ENCODE measurements around the gene IQSEC1.

The IQSEC1 gene

GRCh38 chr3:12909710-12910109 is 163.5 kb downstream of the IQSEC1 start:
- Histone ChIP-seq H3K4me1 (ENCODE audit: control insufficient read depth in 1 of 2, insufficient read depth in 2 of 2, low read length in 2 of 2) (no peaks in the 10 kb centered on the region), H3K9ac (ENCODE audit: low read depth in 1 of 2, low read length in 2 of 2) (no peak overlapping the region), H3K4me3 (ENCODE audit: low read depth in 1 of 2, low read length in 2 of 2) (no peak overlapping the region), H3K9me3 (ENCODE audit: control insufficient read depth in 1 of 2, low read length in 2 of 2) (no peaks in the 10 kb centered on the region), H3K27ac (ENCODE audit: low read depth, low read length) (no peak overlapping the region), H3K36me3 (ENCODE audit: control insufficient read depth in 1 of 2, insufficient read depth in 2 of 2, low read length in 2 of 2) (peaks cover 46 to 76% of the 10 kb centered on the region in 2 donors), H3K27me3 (ENCODE audit: control insufficient read depth in 1 of 2, insufficient read depth in 2 of 2, low read length in 2 of 2) (no peaks in the 10 kb centered on the region)

GRCh38 chr3:12908859-12909258 is 164.4 kb downstream of the IQSEC1 start:
- H3K4me1 ChIP-seq (ENCODE audit: control insufficient read depth in 1 of 2, insufficient read depth in 2 of 2, low read length in 2 of 2), result no peaks in the 10 kb centered on the region
- H3K4me3 ChIP-seq (ENCODE audit: low read depth in 1 of 2, low read length in 2 of 2), result no peak overlapping the region
- H3K9ac ChIP-seq (ENCODE audit: low read depth in 1 of 2, low read length in 2 of 2), result no peak overlapping the region
- peaks cover 46 to 82% of the 10 kb centered on the region in 2 donors for H3K36me3 ChIP-seq (ENCODE audit: control insufficient read depth in 1 of 2, insufficient read depth in 2 of 2, low read length in 2 of 2)
- no peaks in the 10 kb centered on the region for H3K27me3 ChIP-seq (ENCODE audit: control insufficient read depth in 1 of 2, insufficient read depth in 2 of 2, low read length in 2 of 2)
- no peak overlapping the region for H3K27ac ChIP-seq (ENCODE audit: low read depth, low read length)
- no peaks in the 10 kb centered on the region for H3K9me3 ChIP-seq (ENCODE audit: control insufficient read depth in 1 of 2, low read length in 2 of 2)

- no peaks in the 10 kb centered on the region for H3K27me3 ChIP-seq (ENCODE audit: control insufficient read depth in 1 of 2, insufficient read depth in 2 of 2, low read length in 2 of 2)
- H3K4me1 ChIP-seq (ENCODE audit: control insufficient read depth in 1 of 2, insufficient read depth in 2 of 2, low read length in 2 of 2), result no peaks in the 10 kb centered on the region
- H3K27ac ChIP-seq (ENCODE audit: low read depth, low read length), result no peak overlapping the region
- no peak overlapping the region for H3K4me3 ChIP-seq (ENCODE audit: low read depth in 1 of 2, low read length in 2 of 2)
- H3K36me3 ChIP-seq (ENCODE audit: control insufficient read depth in 1 of 2, insufficient read depth in 2 of 2, low read length in 2 of 2), result peaks cover 46 to 83% of the 10 kb centered on the region in 2 donors
- H3K9me3 ChIP-seq (ENCODE audit: control insufficient read depth in 1 of 2, low read length in 2 of 2), result no peaks in the 10 kb centered on the region
- no peak overlapping the region for H3K9ac ChIP-seq (ENCODE audit: low read depth in 1 of 2, low read length in 2 of 2)
These were observed 165.0 kb downstream of the IQSEC1 start for GRCh38 chr3:12908136-12908730.

- no peak overlapping the region for H3K4me3 ChIP-seq (ENCODE audit: low read depth in 1 of 2, low read length in 2 of 2)
- no peaks in the 10 kb centered on the region for H3K4me1 ChIP-seq (ENCODE audit: control insufficient read depth in 1 of 2, insufficient read depth in 2 of 2, low read length in 2 of 2)
- no peaks in the 10 kb centered on the region for H3K9me3 ChIP-seq (ENCODE audit: control insufficient read depth in 1 of 2, low read length in 2 of 2)
- peaks cover 46 to 78% of the 10 kb centered on the region in 2 donors for H3K36me3 ChIP-seq (ENCODE audit: control insufficient read depth in 1 of 2, insufficient read depth in 2 of 2, low read length in 2 of 2)
- H3K9ac ChIP-seq (ENCODE audit: low read depth in 1 of 2, low read length in 2 of 2), result no peak overlapping the region
- no peak overlapping the region for H3K27ac ChIP-seq (ENCODE audit: low read depth, low read length)
- no peaks in the 10 kb centered on the region for H3K27me3 ChIP-seq (ENCODE audit: control insufficient read depth in 1 of 2, insufficient read depth in 2 of 2, low read length in 2 of 2)
These were observed 165.5 kb downstream of the IQSEC1 start for GRCh38 chr3:12907729-12908128.

- Histone ChIP-seq H3K27me3 (ENCODE audit: control insufficient read depth in 1 of 2, insufficient read depth in 2 of 2, low read length in 2 of 2) (no peaks in the 10 kb centered on the region), H3K4me1 (ENCODE audit: control insufficient read depth in 1 of 2, insufficient read depth in 2 of 2, low read length in 2 of 2) (no peaks in the 10 kb centered on the region), H3K27ac (ENCODE audit: low read depth, low read length) (no peak overlapping the region), H3K9ac (ENCODE audit: low read depth in 1 of 2, low read length in 2 of 2) (no peak overlapping the region), H3K36me3 (ENCODE audit: control insufficient read depth in 1 of 2, insufficient read depth in 2 of 2, low read length in 2 of 2) (peaks cover 46 to 77% of the 10 kb centered on the region in 2 donors), H3K9me3 (ENCODE audit: control insufficient read depth in 1 of 2, low read length in 2 of 2) (no peaks in the 10 kb centered on the region), H3K4me3 (ENCODE audit: low read depth in 1 of 2, low read length in 2 of 2) (no peak overlapping the region)
These were observed 165.9 kb downstream of the IQSEC1 start for GRCh38 chr3:12907296-12907695.

- Histone ChIP-seq H3K4me1 (ENCODE audit: control insufficient read depth in 1 of 2, insufficient read depth in 2 of 2, low read length in 2 of 2) (no peaks in the 10 kb centered on the region), H3K27ac (ENCODE audit: low read depth, low read length) (no peak overlapping the region), H3K27me3 (ENCODE audit: control insufficient read depth in 1 of 2, insufficient read depth in 2 of 2, low read length in 2 of 2) (no peaks in the 10 kb centered on the region), H3K4me3 (ENCODE audit: low read depth in 1 of 2, low read length in 2 of 2) (no peak overlapping the region), H3K9ac (ENCODE audit: low read depth in 1 of 2, low read length in 2 of 2) (no peak overlapping the region), H3K36me3 (ENCODE audit: control insufficient read depth in 1 of 2, insufficient read depth in 2 of 2, low read length in 2 of 2) (peaks cover 42 to 73% of the 10 kb centered on the region in 2 donors), H3K9me3 (ENCODE audit: control insufficient read depth in 1 of 2, low read length in 2 of 2) (no peaks in the 10 kb centered on the region)
These were observed 166.3 kb downstream of the IQSEC1 start for GRCh38 chr3:12906916-12907290.

GRCh38 chr3:12906141-12906915 is 166.9 kb downstream of the IQSEC1 start:
- Histone ChIP-seq H3K27me3 (ENCODE audit: control insufficient read depth in 1 of 2, insufficient read depth in 2 of 2, low read length in 2 of 2) (no peaks in the 10 kb centered on the region), H3K4me1 (ENCODE audit: control insufficient read depth in 1 of 2, insufficient read depth in 2 of 2, low read length in 2 of 2) (no peaks in the 10 kb centered on the region), H3K36me3 (ENCODE audit: control insufficient read depth in 1 of 2, insufficient read depth in 2 of 2, low read length in 2 of 2) (peaks cover 36 to 67% of the 10 kb centered on the region in 2 donors), H3K9me3 (ENCODE audit: control insufficient read depth in 1 of 2, low read length in 2 of 2) (no peaks in the 10 kb centered on the region), H3K9ac (ENCODE audit: low read depth in 1 of 2, low read length in 2 of 2) (no peak overlapping the region), H3K4me3 (ENCODE audit: low read depth in 1 of 2, low read length in 2 of 2) (no peak overlapping the region), H3K27ac (ENCODE audit: low read depth, low read length) (no peak overlapping the region)

- no peak overlapping the region for H3K9ac ChIP-seq (ENCODE audit: low read depth in 1 of 2, low read length in 2 of 2)
- peaks cover 35 to 63% of the 10 kb centered on the region in 2 donors for H3K36me3 ChIP-seq (ENCODE audit: control insufficient read depth in 1 of 2, insufficient read depth in 2 of 2, low read length in 2 of 2)
- H3K9me3 ChIP-seq (ENCODE audit: control insufficient read depth in 1 of 2, low read length in 2 of 2), result no peaks in the 10 kb centered on the region
- no peak overlapping the region for H3K4me3 ChIP-seq (ENCODE audit: low read depth in 1 of 2, low read length in 2 of 2)
- H3K27me3 ChIP-seq (ENCODE audit: control insufficient read depth in 1 of 2, insufficient read depth in 2 of 2, low read length in 2 of 2), result no peaks in the 10 kb centered on the region
- no peak overlapping the region for H3K27ac ChIP-seq (ENCODE audit: low read depth, low read length)
- H3K4me1 ChIP-seq (ENCODE audit: control insufficient read depth in 1 of 2, insufficient read depth in 2 of 2, low read length in 2 of 2), result no peaks in the 10 kb centered on the region
These were observed 167.7 kb downstream of the IQSEC1 start for GRCh38 chr3:12905316-12906071.

- H3K9me3 ChIP-seq (ENCODE audit: control insufficient read depth in 1 of 2, low read length in 2 of 2), result no peaks in the 10 kb centered on the region
- H3K4me1 ChIP-seq (ENCODE audit: control insufficient read depth in 1 of 2, insufficient read depth in 2 of 2, low read length in 2 of 2), result no peaks in the 10 kb centered on the region
- H3K27ac ChIP-seq (ENCODE audit: low read depth, low read length), result no peak overlapping the region
- H3K9ac ChIP-seq (ENCODE audit: low read depth in 1 of 2, low read length in 2 of 2), result no peak overlapping the region
- H3K4me3 ChIP-seq (ENCODE audit: low read depth in 1 of 2, low read length in 2 of 2), result no peak overlapping the region
- H3K36me3 ChIP-seq (ENCODE audit: control insufficient read depth in 1 of 2, insufficient read depth in 2 of 2, low read length in 2 of 2), result peaks cover 36 to 62% of the 10 kb centered on the region in 2 donors
- H3K27me3 ChIP-seq (ENCODE audit: control insufficient read depth in 1 of 2, insufficient read depth in 2 of 2, low read length in 2 of 2), result no peaks in the 10 kb centered on the region
These were observed 168.3 kb downstream of the IQSEC1 start for GRCh38 chr3:12904951-12905315.

GRCh38 chr3:12903881-12904280 is 169.3 kb downstream of the IQSEC1 start:
- Histone ChIP-seq H3K36me3 (ENCODE audit: control insufficient read depth in 1 of 2, insufficient read depth in 2 of 2, low read length in 2 of 2) (peaks cover 33 to 61% of the 10 kb centered on the region in 2 donors), H3K9ac (ENCODE audit: low read depth in 1 of 2, low read length in 2 of 2) (no peak overlapping the region), H3K27ac (ENCODE audit: low read depth, low read length) (no peak overlapping the region), H3K4me1 (ENCODE audit: control insufficient read depth in 1 of 2, insufficient read depth in 2 of 2, low read length in 2 of 2) (no peaks in the 10 kb centered on the region), H3K9me3 (ENCODE audit: control insufficient read depth in 1 of 2, low read length in 2 of 2) (no peaks in the 10 kb centered on the region), H3K4me3 (ENCODE audit: low read depth in 1 of 2, low read length in 2 of 2) (no peak overlapping the region), H3K27me3 (ENCODE audit: control insufficient read depth in 1 of 2, insufficient read depth in 2 of 2, low read length in 2 of 2) (no peaks in the 10 kb centered on the region)
